HepG2 (cell line): Measurements from ENCODE around the gene MFSD11. TPM values are rescaled to one million over a fixed set of nuclear protein-coding genes. Genes with fewer than 3 reads are reported as not detected.

Experiments
- AGO1 ChIP-seq: fragments of 200-400 bp; formaldehyde crosslinking; IDR thresholded peaks from 2 replicates; pipeline ENCODE4 v1.6.1; 2017; ENCODE audit warnings: mild to moderate bottlenecking, low read depth, low read length, moderate library complexity; ENCODE audit not compliant: poor library complexity, severe bottlenecking
- GATA4 ChIP-seq: sonication (generic); IDR thresholded peaks from 2 replicates; pipeline ENCODE4 v1.6.1; 2016; ENCODE audit warnings: antibody characterized with exemption, low read depth, borderline replicate concordance
- HOMEZ ChIP-seq: IDR thresholded peaks from 2 replicates; pipeline ENCODE4 v1.6.1; 2016; ENCODE audit warnings: low read depth
- LBX2 ChIP-seq: sonication (generic); formaldehyde crosslinking; IDR thresholded peaks from 2 replicates; pipeline ENCODE4 v1.5.0; 2020; ENCODE audit warnings: missing genetic modification reagents, mild to moderate bottlenecking, borderline replicate concordance
- MXD4 ChIP-seq: IDR thresholded peaks from 2 replicates; pipeline ENCODE4 v1.6.1; 2016; ENCODE audit warnings: mild to moderate bottlenecking, missing biosample characterization, missing genetic modification reagents
- NFIC ChIP-seq: IDR thresholded peaks from 2 replicates; pipeline ENCODE4 v1.6.1; 2012; ENCODE audit warnings: mild to moderate bottlenecking, low read length, inconsistent platforms
- NR2F1 ChIP-seq, 2 experiments: fragments of 450-650 bp in 1 of 2; formaldehyde crosslinking in 1 of 2; IDR thresholded peaks; 2 replicates each; pipeline versions ENCODE4 v1.5.0 to v1.6.1; 2016 to 2020; ENCODE audit warnings: mild to moderate bottlenecking in 1 of 2, missing compliant biosample characterization in 1 of 2, missing genetic modification reagents in 1 of 2, moderate library complexity in 1 of 2
- RBM22 ChIP-seq: fragments of 200-400 bp; formaldehyde crosslinking; optimal IDR thresholded peaks from 2 replicates; pipeline ENCODE3; 2017; ENCODE audit warnings: mild to moderate bottlenecking, low read length, moderate library complexity
- SKI ChIP-seq: fragments of 450-650 bp; IDR thresholded peaks from one replicate; pipeline ENCODE4 v1.6.1; 2018; ENCODE audit warnings: mild to moderate bottlenecking; ENCODE audit not compliant: partially characterized antibody
- SMAD3 ChIP-seq: sonication (generic); formaldehyde crosslinking; IDR thresholded peaks from 2 replicates; pipeline ENCODE4 v1.4.0; 2020; ENCODE audit warnings: missing genetic modification reagents
- SRSF1 ChIP-seq: fragments of 200-400 bp; formaldehyde crosslinking; optimal IDR thresholded peaks from 2 replicates; pipeline ENCODE3; 2017; ENCODE audit warnings: mild to moderate bottlenecking, low read depth, low read length, moderate library complexity
- ZGPAT ChIP-seq: IDR thresholded peaks from 2 replicates; pipeline ENCODE4 v1.6.1; 2016; ENCODE audit warnings: mild to moderate bottlenecking
- ZNF274 ChIP-seq: sonication (generic); formaldehyde crosslinking; IDR thresholded peaks from 2 replicates; pipeline ENCODE4 v1.5.1; 2020; ENCODE audit warnings: mild to moderate bottlenecking, missing genetic modification reagents
- ZNF781 ChIP-seq: sonication (generic); formaldehyde crosslinking; IDR thresholded peaks from 2 replicates; pipeline ENCODE4 v1.5.1; 2020; ENCODE audit warnings: borderline replicate concordance, mild to moderate bottlenecking, missing genetic modification reagents; ENCODE audit errors: not compliant biosample characterization
- ZNF782 ChIP-seq: sonication (generic); formaldehyde crosslinking; IDR thresholded peaks from 2 replicates; pipeline ENCODE4 v1.4.0; 2020; ENCODE audit warnings: missing genetic modification reagents, mild to moderate bottlenecking, borderline replicate concordance
- polyA plus RNA-seq, 8 experiments: library from polyadenylated mRNA; depleted of rRNA in 3 of 8; stranded (reverse) in 7 of 8; unstranded in 1 of 8; fragments of >200 nt; fragmentation: Illumina TruSeq in 4 of 8; extraction: Trizol in 4 of 8; gene quantifications; 2 replicates each; pipeline versions ENCODE4 v1.2.1 to v1.2.3, GENCODE V29; 2011 to 2016; ENCODE audit warnings: low read depth in 4 of 8, missing spikeins in 1 of 8, mixed read lengths in 1 of 8; ENCODE audit not compliant: insufficient read depth in 1 of 8
- total RNA-seq, 5 experiments: library from RNA; depleted of rRNA; stranded (reverse); fragments of >200 nt; fragmentation: Illumina TruSeq; extraction: Trizol; gene quantifications; 2 replicates each; pipeline ENCODE4 v1.2.3, GENCODE V29; 2016; ENCODE audit warnings: low read depth in 1 of 5

Gene MFSD11
- total and polyA plus RNA-seq, 2 of the 13 experiments (the other 11 are each of a cell fraction or from before 2014, with no cell fraction given): 26.1 to 36.3 TPM

GRCh38 chr17:76733618-76733957, 4.3 kb upstream of the MFSD11 start (continued):
- TF ChIP-seq SMAD3: no peak
- TF ChIP-seq ZNF781 (CRISPR knock-in tag): no peak
- TF ChIP-seq HOMEZ (CRISPR knock-in tag): no peak
- no peak for TF ChIP-seq NR2F1 (CRISPR knock-in tag; IDR thresholded peaks at IDR 0.05)
- TF ChIP-seq NFIC: 0 out of 2 replicates have a peak, but pooled peaks have one; percentile 38
- peak; percentile 77 for TF ChIP-seq RBM22
- TF ChIP-seq AGO1: no peak
- 0 out of 2 replicates have a peak, but pooled peaks have one; percentile 4 for TF ChIP-seq GATA4
- no peak for TF ChIP-seq ZNF274 (CRISPR knock-in tag)
- TF ChIP-seq LBX2 (CRISPR knock-in tag): no peak
- no peak for TF ChIP-seq MXD4 (CRISPR knock-in tag)
- TF ChIP-seq ZGPAT (CRISPR knock-in tag): no peak
- no peak for TF ChIP-seq SKI
- no peak for TF ChIP-seq ZNF782
- TF ChIP-seq SRSF1: no peak
